A549 (cell line): ENCODE data around the gene RHBDD2. TPM values are rescaled to one million over a fixed set of nuclear protein-coding genes. Genes with fewer than 3 reads are reported as not detected.

Source experiments
- ATAC-seq, 2 experiments: fragments of 200-7000 bp in 1 of 2; fragments of >200 bp in 1 of 2; cut with Nextera tagmentation in 1 of 2; cut with Tn5 transposase in 1 of 2; 3 replicates each; pipeline versions ENCODE4 v1.8.0 to v1.9.1; 2018 to 2020; ENCODE audit warnings: mild to moderate bottlenecking in 1 of 2, moderate library complexity in 1 of 2
- CTCF ChIA-PET: fragments of 300-600 bp; sonication (Branson Sonifier 250); formaldehyde crosslinking; extraction: SDS; loops from one replicate; lab custom pipeline; 2021; ENCODE audit warnings: antibody characterized with exemption, inconsistent platforms; lab: Yijun Ruan, JAX
- POLR2A ChIA-PET: fragments of 350-600 bp; formaldehyde crosslinking; extraction: SDS; loops from one replicate; lab custom pipeline; 2021; ENCODE audit warnings: antibody characterized with exemption, inconsistent platforms; lab: Yijun Ruan, JAX
- DNase-seq, 2 experiments: peaks; one replicate each; pipeline versions ENCODE4 v3.0.0 to v3.0.0-alpha.2; 2011 to 2016; ENCODE audit warnings: low read depth in 1 of 2, low spot score in 1 of 2
- FAIRE-seq: peaks from 2 replicates; lab custom pipeline; 2011; peaks lifted over from hg19 to GRCh38; lab: Jason Lieb, UNC
- H3K27ac ChIP-seq, 2 experiments: fragments of >200 bp; sonication (Bioruptor Twin); formaldehyde crosslinking; 3 replicates each; pipeline ENCODE4 v1.5.1; 2016 to 2017
- H3K4me1 ChIP-seq: fragments of >200 bp; sonication (Bioruptor Twin); formaldehyde crosslinking; 3 replicates; pipeline ENCODE4 v1.6.1; 2016
- H3K4me2 ChIP-seq: fragments of >200 bp; sonication (Bioruptor Twin); formaldehyde crosslinking; 3 replicates; pipeline ENCODE4 v1.6.1; 2016
- H3K4me3 ChIP-seq: fragments of >200 bp; sonication (Bioruptor Twin); formaldehyde crosslinking; 3 replicates; pipeline ENCODE4 v1.5.1; 2016
- H3K9me3 ChIP-seq: fragments of >200 bp; sonication (Bioruptor Twin); formaldehyde crosslinking; 3 replicates; pipeline ENCODE4 v1.6.1; 2016
- CBX8 ChIP-seq: fragments of 200-600 bp; sonication (generic); IDR thresholded peaks from 2 replicates; pipeline ENCODE4 v1.6.1; 2016
- CHD4 ChIP-seq: fragments of 200-600 bp; sonication (generic); IDR thresholded peaks from 2 replicates; pipeline ENCODE4 v1.6.1; 2016; ENCODE audit warnings: antibody characterized with exemption, mild to moderate bottlenecking, borderline replicate concordance
- EP300 ChIP-seq, 2 experiments: fragments of >200 bp; sonication (Bioruptor Twin); formaldehyde crosslinking; IDR thresholded peaks; 2 replicates in 1 of 2; 3 replicates in 1 of 2; pipeline ENCODE4 v1.6.1; 2016 to 2017
- FOSL2 ChIP-seq, 2 experiments: fragments of 450-650 bp in 1 of 2; fragments of >200 bp in 1 of 2; sonication (Bioruptor Twin) in 1 of 2; formaldehyde crosslinking; IDR thresholded peaks; 2 replicates each; pipeline versions ENCODE4 v1.5.0 to v1.6.1; 2016 to 2020; ENCODE audit warnings: mild to moderate bottlenecking in 1 of 2, moderate library complexity in 1 of 2
- FOXS1 ChIP-seq: fragments of 250-450 bp; sonication (Bioruptor Pico); IDR thresholded peaks from 2 replicates; pipeline ENCODE4 v1.5.0; 2020; ENCODE audit warnings: mild to moderate bottlenecking, moderate library complexity
- GATA3 ChIP-seq: IDR thresholded peaks from 2 replicates; pipeline ENCODE4 v1.6.1; 2012; ENCODE audit warnings: borderline replicate concordance
- HDAC2 ChIP-seq: fragments of 200-600 bp; sonication (generic); IDR thresholded peaks from 2 replicates; pipeline ENCODE4 v1.6.1; 2016
- HOXB5 ChIP-seq: fragments of 250-450 bp; sonication (Bioruptor Pico); IDR thresholded peaks from 2 replicates; pipeline ENCODE4 v1.5.0; 2020; ENCODE audit warnings: mild to moderate bottlenecking, moderate library complexity
- JUN ChIP-seq, 2 experiments: fragments of >200 bp; sonication (Bioruptor Twin); formaldehyde crosslinking; IDR thresholded peaks; 2 replicates in 1 of 2; 3 replicates in 1 of 2; pipeline ENCODE4 v1.6.1; 2016 to 2017
- KDM5A ChIP-seq: fragments of 200-600 bp; sonication (generic); IDR thresholded peaks from 2 replicates; pipeline ENCODE4 v1.6.1; 2016; ENCODE audit warnings: antibody characterized with exemption, mild to moderate bottlenecking
- MAFK ChIP-seq: fragments of 450-650 bp; IDR thresholded peaks from 2 replicates; pipeline ENCODE4 v1.6.1; 2014; ENCODE audit not compliant: partially characterized antibody
- MAZ ChIP-seq: fragments of 150-350 bp; IDR thresholded peaks from 2 replicates; pipeline ENCODE4 v1.6.1; 2014; ENCODE audit warnings: antibody characterized with exemption, low read depth, low read length, borderline replicate concordance
- MYC ChIP-seq: IDR thresholded peaks from 2 replicates; pipeline ENCODE4 v1.6.1; 2012; ENCODE audit warnings: mild to moderate bottlenecking, inconsistent platforms, low read length, improper control_type of control experiment, borderline replicate concordance
- NPAS2 ChIP-seq: fragments of 250-450 bp; sonication (Bioruptor Pico); IDR thresholded peaks from 2 replicates; pipeline ENCODE4 v1.8.0; 2022; ENCODE audit warnings: mild to moderate bottlenecking, moderate library complexity, borderline replicate concordance
- PHF8 ChIP-seq: fragments of 200-600 bp; sonication (generic); IDR thresholded peaks from 2 replicates; pipeline ENCODE4 v1.6.1; 2016; ENCODE audit warnings: low read depth, mild to moderate bottlenecking, antibody characterized with exemption, moderate library complexity, borderline replicate concordance
- RCOR1 ChIP-seq: fragments of 150-350 bp; IDR thresholded peaks from 2 replicates; pipeline ENCODE4 v1.6.1; 2014; ENCODE audit warnings: antibody characterized with exemption, low read length, low read depth
- RNF2 ChIP-seq: fragments of 200-600 bp; sonication (generic); IDR thresholded peaks from 2 replicates; pipeline ENCODE4 v1.6.1; 2016; ENCODE audit warnings: low read depth, mild to moderate bottlenecking, antibody characterized with exemption, moderate library complexity, borderline replicate concordance
- SMC3 ChIP-seq: fragments of >200 bp; sonication (Bioruptor Twin); formaldehyde crosslinking; IDR thresholded peaks from 3 replicates; pipeline ENCODE4 v1.6.1; 2018; ENCODE audit warnings: inconsistent platforms
- TFCP2L1 ChIP-seq: fragments of 250-450 bp; sonication (Bioruptor Pico); IDR thresholded peaks from 2 replicates; pipeline ENCODE4 v1.5.0; 2021; ENCODE audit warnings: mild to moderate bottlenecking
- ZFP36 ChIP-seq: fragments of 450-650 bp; IDR thresholded peaks from 2 replicates; pipeline ENCODE4 v1.6.1; 2014; ENCODE audit warnings: borderline replicate concordance; ENCODE audit not compliant: partially characterized antibody
- ZNF302 ChIP-seq: fragments of 250-450 bp; sonication (Bioruptor Pico); IDR thresholded peaks from 2 replicates; pipeline ENCODE4 v1.9.0; 2021; ENCODE audit warnings: inconsistent platforms, mild to moderate bottlenecking, moderate library complexity
- WGBS: methylation state at CpG from one replicate; pipeline ENCODE4 v1.1.6; 2017; ENCODE audit errors: missing lambda C conversion rate; 5-methylcytosine and 5-hydroxymethylcytosine counted together
- polyA plus RNA-seq, 4 experiments: library from polyadenylated mRNA; depleted of rRNA in 3 of 4; stranded (reverse); fragments of >200 nt; fragmentation: RNase III in 1 of 4; extraction: RNeasy Plus Mini Kit Qiagen cat#74134 plus additional on column Dnase treatment in 1 of 4; gene quantifications; 2 replicates in 3 of 4; 3 replicates in 1 of 4; pipeline ENCODE4 v1.2.3, GENCODE V29; 2011 to 2017
- TF ChIP-seq, protein P1 (sequence below): IDR thresholded peaks from 2 replicates; pipeline ENCODE4 v1.6.1; 2012
- TF ChIP-seq, protein P2 (sequence below): IDR thresholded peaks from 2 replicates; pipeline ENCODE4 v1.6.1; 2012

The RHBDD2 gene
- polyA plus RNA-seq, 2 of the 4 experiments (the other 2 are of a cell fraction), result 61.3 to 62.0 TPM

DNA sequence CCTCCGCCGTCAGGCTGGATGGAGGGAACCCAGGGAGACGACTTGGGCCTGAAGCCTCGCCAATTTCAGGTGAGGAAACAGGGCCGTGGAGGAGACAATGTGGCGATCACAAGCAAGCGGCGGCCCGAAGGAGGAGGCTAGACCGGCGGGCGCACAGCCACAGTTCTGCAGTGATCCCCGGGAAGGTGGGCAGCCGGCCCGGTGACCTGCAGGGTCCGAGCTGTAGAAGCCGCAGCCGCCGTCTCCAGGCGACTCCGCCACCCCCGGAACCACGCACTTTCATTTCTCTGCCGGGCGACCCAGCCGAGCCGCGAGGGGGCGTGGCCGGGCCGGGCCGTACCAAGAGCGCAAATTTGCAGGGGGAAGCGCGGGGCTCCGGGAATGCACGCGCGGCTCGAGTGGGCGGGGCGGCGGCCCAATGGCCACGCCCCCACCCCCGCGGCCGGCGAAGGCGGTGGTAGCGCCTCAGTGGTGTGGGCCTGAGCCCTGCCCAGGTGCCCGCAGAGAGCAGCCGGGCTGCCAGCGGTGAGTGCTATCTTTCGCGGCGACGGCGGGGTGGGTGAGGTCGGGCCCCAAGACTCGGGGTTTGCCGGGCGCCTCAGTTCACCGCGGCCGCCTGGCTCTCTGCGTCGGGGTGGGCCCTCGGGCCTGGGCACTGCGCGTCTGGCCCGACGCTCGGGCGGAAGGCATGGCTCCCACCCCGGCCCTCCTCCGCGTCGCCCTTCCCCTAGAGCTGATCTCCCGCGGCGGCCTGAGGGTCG is 36.0 kb downstream of the RHBDD2 start, which contains the start of gene POR (continued):
- TF ChIP-seq NPAS2 (CRISPR knock-in tag) (no peak), CBX8 (no peak), CHD4 (no peak), GATA3 (peak; percentile 93), EP300 (IDR thresholded peaks at IDR 0.05) (no peak; a peak in 1 of 5 replicates), MYC (peak; percentile 90), ZFP36 (no peak), JUN (IDR thresholded peaks at IDR 0.05) (peak; percentile 78 to 99), FOXS1 (CRISPR knock-in tag) (no peak), MAFK (no peak), SMC3 (peak; percentile 23; the same call in 2 of the 3 replicates), TFCP2L1 (peak; percentile 25; the same call in 1 of the 2 replicates), MAZ (peak; percentile 80; the same call in 1 of the 2 replicates), ZNF302 (CRISPR knock-in tag) (no peak), KDM5A (no peak), HOXB5 (CRISPR knock-in tag) (peak; percentile 15; the same call in 1 of the 2 replicates), RCOR1 (no peak), HDAC2 (no peak), FOSL2 (IDR thresholded peaks at IDR 0.05) (no peak), FOSL2 (CRISPR knock-in tag; IDR thresholded peaks at IDR 0.05) (no peak)
- TF ChIP-seq, protein P1, sequence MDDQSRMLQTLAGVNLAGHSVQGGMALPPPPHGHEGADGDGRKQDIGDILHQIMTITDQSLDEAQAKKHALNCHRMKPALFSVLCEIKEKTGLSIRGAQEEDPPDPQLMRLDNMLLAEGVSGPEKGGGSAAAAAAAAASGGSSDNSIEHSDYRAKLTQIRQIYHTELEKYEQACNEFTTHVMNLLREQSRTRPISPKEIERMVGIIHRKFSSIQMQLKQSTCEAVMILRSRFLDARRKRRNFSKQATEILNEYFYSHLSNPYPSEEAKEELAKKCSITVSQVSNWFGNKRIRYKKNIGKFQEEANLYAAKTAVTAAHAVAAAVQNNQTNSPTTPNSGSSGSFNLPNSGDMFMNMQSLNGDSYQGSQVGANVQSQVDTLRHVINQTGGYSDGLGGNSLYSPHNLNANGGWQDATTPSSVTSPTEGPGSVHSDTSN, result peak; percentile 68; the same call in 1 of the 2 replicates
- TF ChIP-seq, protein P2, sequence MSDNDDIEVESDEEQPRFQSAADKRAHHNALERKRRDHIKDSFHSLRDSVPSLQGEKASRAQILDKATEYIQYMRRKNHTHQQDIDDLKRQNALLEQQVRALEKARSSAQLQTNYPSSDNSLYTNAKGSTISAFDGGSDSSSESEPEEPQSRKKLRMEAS, result peak; percentile 92
- TF ChIP-seq, all 56 proteins: peak for 18

DNA sequence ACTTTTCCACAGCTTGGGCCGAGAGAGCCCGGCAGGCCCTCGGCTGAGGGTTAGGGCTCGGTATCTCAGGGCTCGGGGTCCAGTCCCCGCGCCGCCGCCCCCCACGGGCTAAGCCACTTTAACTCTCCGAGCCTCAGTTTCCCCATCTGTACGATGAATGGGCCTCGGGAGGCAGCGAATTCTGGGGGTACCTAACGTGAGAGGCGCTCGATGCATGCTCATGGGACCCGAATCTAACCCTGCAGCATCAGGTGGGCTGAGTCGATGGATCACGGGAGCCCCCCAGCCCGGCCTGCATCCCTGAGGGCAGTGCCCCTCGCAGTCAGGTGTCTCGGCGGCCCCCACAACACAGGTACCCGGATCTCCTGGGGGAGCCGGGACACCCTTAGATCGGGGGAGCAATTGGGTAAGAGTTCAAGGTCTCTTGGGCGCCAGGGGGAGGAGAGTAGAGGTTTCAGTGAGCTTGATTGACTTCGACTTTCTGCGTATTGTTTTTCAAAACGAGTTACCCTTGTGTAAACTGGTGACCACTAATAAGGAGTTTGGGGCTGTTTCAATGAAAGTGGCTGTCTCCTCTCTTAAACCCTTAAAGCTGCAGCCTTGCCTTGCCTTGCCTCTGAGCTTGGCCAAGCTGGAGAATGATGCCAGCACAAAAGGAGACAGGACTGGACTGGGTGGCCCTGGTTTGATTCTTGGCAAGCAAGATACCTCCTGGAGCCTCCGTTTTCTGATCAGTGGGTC is 36.8 kb downstream of the RHBDD2 start:
- peaks cover 27% of the 10 kb centered on the region for H3K4me1 ChIP-seq
- no peak for TF ChIP-seq RNF2
- TF ChIP-seq PHF8, result 0 out of 2 replicates have a peak, but pooled peaks have one; percentile 1
- H3K9me3 ChIP-seq, result no peaks in the 10 kb centered on the region
- H3K27ac ChIP-seq, result peak overlapping the region; percentile 90 to 92
- peak; percentile 37 to 45; a peak in 5 of 6 replicates for ATAC-seq
- POLR2A ChIA-PET, result interaction anchor here (1.0 to 3.0 kb wide), 16 partner anchors 9 to 132 kb away, joined by 3 to 33 read pairs (median 6); partner anchors contain the start of genes MDH2, RHBDD2, STYXL1 and TMEM120A
- WGBS, result 0% methylated on average over 6 of the region's 32 CpGs
- peak overlapping the region; percentile 81 for H3K4me3 ChIP-seq
- CTCF ChIA-PET, result interaction anchor here (0.6 to 1.7 kb wide), 6 partner anchors 11 to 105 kb away, joined by 3 to 5 read pairs (median 4); no protein-coding TSS in a partner anchor
- no peak for DNase-seq
- FAIRE-seq, result no peak
- H3K4me2 ChIP-seq, result peak overlapping the region; percentile 93
